ENCODE results near the gene PDE8B.

PDE8B gene

GRCh38 chr5:77304388-77304787, 93.9 kb downstream of the PDE8B start:
- Histone ChIP-seq H4K20me1 (ENCODE audit: insufficient read depth, low read length) (no peaks in the 10 kb centered on the region), H3F3A (ENCODE audit: insufficient read depth, low read length) (no peaks in the 10 kb centered on the region), H3K9me2 (replicated peaks; ENCODE audit: insufficient read depth, low read length) (no peaks in the 10 kb centered on the region), H3K4me1 (ENCODE audit: low read length) (no peaks in the 10 kb centered on the region), H3K9ac (ENCODE audit: low read length) (no peak overlapping the region), H3K4me3 (ENCODE audit: low read length) (no peak overlapping the region), H3K4me2 (ENCODE audit: low read depth, low read length) (no peak overlapping the region), H3K27me3 (replicated peaks; ENCODE audit: insufficient read depth, low read length) (no peaks in the 10 kb centered on the region), H2AFZ (ENCODE audit: low read length) (no peak overlapping the region), H3K36me3 (replicated peaks; ENCODE audit: insufficient read depth, low read length) (no peaks in the 10 kb centered on the region), H3K9me3 (replicated peaks; ENCODE audit: insufficient read depth, low read length) (no peaks in the 10 kb centered on the region), H3K79me2 (ENCODE audit: low read length) (no peaks in the 10 kb centered on the region), H3K27ac (ENCODE audit: low read length) (no peak overlapping the region)
- no peak for DNase-seq
- TF ChIP-seq EZH2 (optimal IDR thresholded peaks at IDR 0.05; ENCODE audit: low read depth, low read length) (no peak), EZH2phosphoT487 (IDR thresholded peaks at IDR 0.05; ENCODE audit: low read length) (no peak), CTCF (IDR thresholded peaks at IDR 0.05; ENCODE audit: low read length) (no peak)

DNA sequence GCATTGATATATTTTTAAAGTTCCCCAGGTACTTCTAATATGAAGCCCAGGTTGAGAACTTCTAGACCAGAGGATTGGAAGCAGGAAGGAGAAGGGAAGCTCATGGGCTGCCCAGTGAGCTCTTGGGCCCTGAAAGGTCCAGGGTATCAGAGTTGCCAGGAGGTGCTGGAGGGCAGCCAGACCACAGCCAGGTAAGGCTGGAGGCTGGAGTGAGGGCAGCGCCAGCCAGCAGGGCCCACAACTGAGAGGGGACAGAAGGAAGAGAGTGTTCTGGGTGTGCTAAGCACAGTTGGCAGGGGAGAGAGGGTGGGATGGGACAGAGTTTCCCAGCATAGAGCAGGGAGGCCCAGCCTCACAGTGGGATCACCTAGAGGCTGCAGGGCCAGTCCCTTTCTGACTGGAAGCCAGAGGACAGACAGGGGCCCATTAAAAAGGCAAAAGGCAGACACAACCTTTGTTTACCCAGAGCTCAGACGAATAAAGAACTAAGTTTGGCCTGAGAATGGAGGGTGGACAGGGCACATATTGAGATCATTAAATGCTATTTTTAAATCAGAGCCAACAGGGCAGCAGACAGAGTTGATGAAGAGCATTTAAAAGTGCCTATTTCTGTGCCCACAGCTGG, 94.9 kb downstream of the PDE8B start:
- Histone ChIP-seq H3K27me3 (replicated peaks; ENCODE audit: insufficient read depth, low read length) (no peaks in the 10 kb centered on the region), H3K27ac (ENCODE audit: low read length) (no peak overlapping the region), H3K4me3 (ENCODE audit: low read length) (no peak overlapping the region), H3K4me1 (ENCODE audit: low read length) (no peaks in the 10 kb centered on the region), H3K9me3 (replicated peaks; ENCODE audit: insufficient read depth, low read length) (no peaks in the 10 kb centered on the region), H2AFZ (ENCODE audit: low read length) (no peak overlapping the region), H3F3A (ENCODE audit: insufficient read depth, low read length) (no peaks in the 10 kb centered on the region), H3K9ac (ENCODE audit: low read length) (no peak overlapping the region), H3K9me2 (replicated peaks; ENCODE audit: insufficient read depth, low read length) (no peaks in the 10 kb centered on the region), H4K20me1 (ENCODE audit: insufficient read depth, low read length) (no peaks in the 10 kb centered on the region), H3K79me2 (ENCODE audit: low read length) (no peaks in the 10 kb centered on the region), H3K4me2 (ENCODE audit: low read depth, low read length) (no peak overlapping the region), H3K36me3 (replicated peaks; ENCODE audit: insufficient read depth, low read length) (no peaks in the 10 kb centered on the region)
- no peak for DNase-seq
- TF ChIP-seq EZH2 (optimal IDR thresholded peaks at IDR 0.05; ENCODE audit: low read depth, low read length): no peak
- no peak for TF ChIP-seq EZH2phosphoT487 (IDR thresholded peaks at IDR 0.05; ENCODE audit: low read length)
- no peak for TF ChIP-seq CTCF (IDR thresholded peaks at IDR 0.05; ENCODE audit: low read length)

DNA sequence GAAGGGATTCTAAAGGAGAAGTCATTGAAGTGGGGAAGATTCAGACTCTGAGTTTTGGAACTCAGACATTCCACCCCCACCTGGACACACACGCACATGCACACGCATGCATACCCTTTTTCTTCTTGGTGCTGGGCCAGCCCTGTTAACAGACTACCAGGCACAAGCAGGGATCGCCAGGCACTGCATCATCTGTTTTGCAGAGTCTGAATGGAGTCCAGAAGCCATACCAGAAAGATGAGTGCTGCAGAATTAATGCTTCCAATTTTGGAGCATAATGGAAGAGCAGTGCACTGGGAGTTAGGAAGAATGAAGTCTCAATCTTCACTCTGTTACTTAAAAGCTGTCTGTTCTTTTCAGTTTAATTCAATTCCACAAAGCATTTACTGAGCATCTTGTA, 95.5 kb downstream of the PDE8B start:
- no peak for DNase-seq
- no peaks in the 10 kb centered on the region for H3K9me2 ChIP-seq (replicated peaks; ENCODE audit: insufficient read depth, low read length)
- no peak for TF ChIP-seq EZH2 (optimal IDR thresholded peaks at IDR 0.05; ENCODE audit: low read depth, low read length)
- TF ChIP-seq CTCF (IDR thresholded peaks at IDR 0.05; ENCODE audit: low read length): no peak
- TF ChIP-seq EZH2phosphoT487 (IDR thresholded peaks at IDR 0.05; ENCODE audit: low read length): no peak
- H3K4me2 ChIP-seq (ENCODE audit: low read depth, low read length): no peak overlapping the region
- no peak overlapping the region for H3K9ac ChIP-seq (ENCODE audit: low read length)
- no peaks in the 10 kb centered on the region for H3K9me3 ChIP-seq (replicated peaks; ENCODE audit: insufficient read depth, low read length)
- no peaks in the 10 kb centered on the region for H3K79me2 ChIP-seq (ENCODE audit: low read length)
- H2AFZ ChIP-seq (ENCODE audit: low read length): no peak overlapping the region
- H3K27ac ChIP-seq (ENCODE audit: low read length): no peak overlapping the region
- no peak overlapping the region for H3K4me3 ChIP-seq (ENCODE audit: low read length)
- no peaks in the 10 kb centered on the region for H3K4me1 ChIP-seq (ENCODE audit: low read length)
- H3K36me3 ChIP-seq (replicated peaks; ENCODE audit: insufficient read depth, low read length): no peaks in the 10 kb centered on the region
- H3K27me3 ChIP-seq (replicated peaks; ENCODE audit: insufficient read depth, low read length): no peaks in the 10 kb centered on the region
- no peaks in the 10 kb centered on the region for H3F3A ChIP-seq (ENCODE audit: insufficient read depth, low read length)
- H4K20me1 ChIP-seq (ENCODE audit: insufficient read depth, low read length): no peaks in the 10 kb centered on the region

All from MM.1S (cell line).